Measurements from ENCODE around the gene MPV17.
"Not testable (repeated sequence)": the region's sequence is repeated elsewhere in the genome, so short reads cannot be mapped to it uniquely, and the experiment has no call there.

Gene MPV17

GRCh38 chr2:27356056-27356381 lies 33.1 kb upstream of the MPV17 start:
- no CpG with 5 or more reads among the region's 12 CpGs for WGBS, 2 donors (ENCODE audit: extremely low coverage in 2 of 2, insufficient read length in 2 of 2, insufficient replicate concordance in 1 of 2)
- no peak overlapping the region for H2BK120ac ChIP-seq (ENCODE audit: low read depth, low read length)
- H2BK5ac ChIP-seq (ENCODE audit: low read length), result peak overlapping the region; percentile 9
- peaks cover 0 to 3% of the 10 kb centered on the region in 2 donors for H3K4me1 ChIP-seq (ENCODE audit: control insufficient read depth in 2 of 2, insufficient read depth in 1 of 2, low read depth in 1 of 2, low read length in 2 of 2)
- H2BK12ac ChIP-seq (ENCODE audit: low read length), result no peak overlapping the region
- H3K36me3 ChIP-seq (replicated peaks in 1 of 2; ENCODE audit: control insufficient read depth in 2 of 2, insufficient read depth in 2 of 2, low read length in 2 of 2), result peaks cover 0 to 19% of the 10 kb centered on the region in 2 donors
- H2BK15ac ChIP-seq (ENCODE audit: low read length), result no peak overlapping the region
- peak overlapping the region; percentile 38 for H3K18ac ChIP-seq (ENCODE audit: low read length)
- peak overlapping the region; percentile 95 for H3K4ac ChIP-seq (ENCODE audit: low read length)
- H4K8ac ChIP-seq (ENCODE audit: low read depth, low read length), result no peak overlapping the region
- H4K91ac ChIP-seq (ENCODE audit: low read depth, low read length, poor library complexity), result no peak overlapping the region
- H3K9me3 ChIP-seq (replicated peaks in 1 of 2; ENCODE audit: control insufficient read depth in 2 of 2, insufficient read depth in 1 of 2, low read depth in 1 of 2, low read length in 2 of 2), result peaks cover 0 to 7% of the 10 kb centered on the region in 2 donors
- H3K27ac ChIP-seq (replicated peaks; ENCODE audit: low read length), result peak overlapping the region; percentile 93
- H3K4me2 ChIP-seq (ENCODE audit: insufficient read depth, low read length, poor library complexity, severe bottlenecking), result peak overlapping the region; percentile 91
- H3K9ac ChIP-seq (ENCODE audit: low read depth, low read length, poor library complexity), result peak overlapping the region; percentile 92
- peak overlapping the region; percentile 29 for H3K23ac ChIP-seq (ENCODE audit: low read depth, low read length, poor library complexity)
- no peak for DNase-seq (ENCODE audit: low spot score)
- H3K4me3 ChIP-seq (ENCODE audit: low read length in 2 of 2), result peak overlapping the region; percentile 95 to 97
- H3K79me1 ChIP-seq (ENCODE audit: low read depth, low read length), result peaks cover 7% of the 10 kb centered on the region
- H2AK5ac ChIP-seq (ENCODE audit: low read depth, low read length), result peak overlapping the region; percentile 4
- H3K14ac ChIP-seq (ENCODE audit: low read length), result peak overlapping the region; percentile 89
- peak overlapping the region; percentile 96 for H2AFZ ChIP-seq (ENCODE audit: low read length)
- no peaks in the 10 kb centered on the region for H3K27me3 ChIP-seq (ENCODE audit: control insufficient read depth in 3 of 3, insufficient read depth in 3 of 3, low read depth in 1 of 3, low read length in 3 of 3)

- no peak overlapping the region for H4K8ac ChIP-seq (ENCODE audit: low read depth, low read length)
- peaks cover 0 to 3% of the 10 kb centered on the region in 2 donors for H3K4me1 ChIP-seq (ENCODE audit: control insufficient read depth in 2 of 2, insufficient read depth in 1 of 2, low read depth in 1 of 2, low read length in 2 of 2)
- no peak overlapping the region for H3K27ac ChIP-seq (replicated peaks; ENCODE audit: low read length)
Measured at GRCh38 chr2:27354597-27354927, 31.7 kb upstream of the MPV17 start.

GRCh38 chr2:27353762-27354596 lies 31.1 kb upstream of the MPV17 start:
- H3K27ac ChIP-seq (replicated peaks; ENCODE audit: low read length), result no peak overlapping the region
- H2AFZ ChIP-seq (ENCODE audit: low read length), result no peak overlapping the region

More at GRCh38 chr2:27354597-27354927, 31.7 kb upstream of the MPV17 start:
- Histone ChIP-seq H3K18ac (ENCODE audit: low read length) (no peak overlapping the region), H2BK120ac (ENCODE audit: low read depth, low read length) (no peak overlapping the region), H3K23ac (ENCODE audit: low read depth, low read length, poor library complexity) (no peak overlapping the region), H4K91ac (ENCODE audit: low read depth, low read length, poor library complexity) (no peak overlapping the region), H2BK12ac (ENCODE audit: low read length) (no peak overlapping the region), H3K9me3 (replicated peaks in 1 of 2; ENCODE audit: control insufficient read depth in 2 of 2, insufficient read depth in 1 of 2, low read depth in 1 of 2, low read length in 2 of 2) (peaks cover 0 to 7% of the 10 kb centered on the region in 2 donors), H3K4me2 (ENCODE audit: insufficient read depth, low read length, poor library complexity, severe bottlenecking) (no peak overlapping the region), H3K27me3 (ENCODE audit: control insufficient read depth in 3 of 3, insufficient read depth in 3 of 3, low read depth in 1 of 3, low read length in 3 of 3) (no peaks in the 10 kb centered on the region), H2BK5ac (ENCODE audit: low read length) (no peak overlapping the region), H3K9ac (ENCODE audit: low read depth, low read length, poor library complexity) (no peak overlapping the region), H2BK15ac (ENCODE audit: low read length) (no peak overlapping the region), H3K4ac (ENCODE audit: low read length) (no peak overlapping the region), H3K79me1 (ENCODE audit: low read depth, low read length) (peaks cover 7% of the 10 kb centered on the region), H2AFZ (ENCODE audit: low read length) (no peak overlapping the region), H3K36me3 (replicated peaks in 1 of 2; ENCODE audit: control insufficient read depth in 2 of 2, insufficient read depth in 2 of 2, low read length in 2 of 2) (peaks cover 2 to 23% of the 10 kb centered on the region in 2 donors), H3K14ac (ENCODE audit: low read length) (no peak overlapping the region), H2AK5ac (ENCODE audit: low read depth, low read length) (no peak overlapping the region), H3K4me3 (ENCODE audit: low read length in 2 of 2) (no peak overlapping the region)
- no peak for DNase-seq (ENCODE audit: low spot score)
- WGBS, 2 donors (ENCODE audit: extremely low coverage in 2 of 2, insufficient read length in 2 of 2, insufficient replicate concordance in 1 of 2), result no CpG with 5 or more reads among the region's 7 CpGs

GRCh38 chr2:27353386-27353761 lies 30.5 kb upstream of the MPV17 start:
- WGBS, 2 donors (ENCODE audit: extremely low coverage in 2 of 2, insufficient read length in 2 of 2, insufficient replicate concordance in 1 of 2), result no CpG with 5 or more reads among the region's 5 CpGs
- H3K27me3 ChIP-seq (ENCODE audit: control insufficient read depth in 3 of 3, insufficient read depth in 3 of 3, low read depth in 1 of 3, low read length in 3 of 3); H3K4ac ChIP-seq (ENCODE audit: low read length); H2BK12ac ChIP-seq (ENCODE audit: low read length); H3K9me3 ChIP-seq (replicated peaks in 1 of 2; ENCODE audit: control insufficient read depth in 2 of 2, insufficient read depth in 1 of 2, low read depth in 1 of 2, low read length in 2 of 2); DNase-seq (ENCODE audit: low spot score); H3K9ac ChIP-seq (ENCODE audit: low read depth, low read length, poor library complexity); H2BK5ac ChIP-seq (ENCODE audit: low read length); H3K4me3 ChIP-seq (ENCODE audit: low read length in 2 of 2); H2BK15ac ChIP-seq (ENCODE audit: low read length); H3K18ac ChIP-seq (ENCODE audit: low read length); H2BK120ac ChIP-seq (ENCODE audit: low read depth, low read length); H4K91ac ChIP-seq (ENCODE audit: low read depth, low read length, poor library complexity); H3K79me1 ChIP-seq (ENCODE audit: low read depth, low read length); H3K4me2 ChIP-seq (ENCODE audit: insufficient read depth, low read length, poor library complexity, severe bottlenecking); H3K4me1 ChIP-seq (ENCODE audit: control insufficient read depth in 2 of 2, insufficient read depth in 1 of 2, low read depth in 1 of 2, low read length in 2 of 2); H3K23ac ChIP-seq (ENCODE audit: low read depth, low read length, poor library complexity); H2AK5ac ChIP-seq (ENCODE audit: low read depth, low read length); H2AFZ ChIP-seq (ENCODE audit: low read length); H4K8ac ChIP-seq (ENCODE audit: low read depth, low read length); H3K27ac ChIP-seq (replicated peaks; ENCODE audit: low read length); H3K14ac ChIP-seq (ENCODE audit: low read length): not testable (repeated sequence)
- H3K36me3 ChIP-seq (replicated peaks in 1 of 2; ENCODE audit: control insufficient read depth in 2 of 2, insufficient read depth in 2 of 2, low read length in 2 of 2), result peaks cover 2 to 25% of the 10 kb centered on the region in 2 donors

More at GRCh38 chr2:27353762-27354596, 31.1 kb upstream of the MPV17 start:
- H3K18ac ChIP-seq (ENCODE audit: low read length), result no peak overlapping the region
- H3K79me1 ChIP-seq (ENCODE audit: low read depth, low read length), result peaks cover 7% of the 10 kb centered on the region
- no peak overlapping the region for H3K23ac ChIP-seq (ENCODE audit: low read depth, low read length, poor library complexity)
- no CpG with 5 or more reads among the region's 7 CpGs for WGBS, 2 donors (ENCODE audit: extremely low coverage in 2 of 2, insufficient read length in 2 of 2, insufficient replicate concordance in 1 of 2)
- H3K14ac ChIP-seq (ENCODE audit: low read length), result no peak overlapping the region
- H3K9me3 ChIP-seq (replicated peaks in 1 of 2; ENCODE audit: control insufficient read depth in 2 of 2, insufficient read depth in 1 of 2, low read depth in 1 of 2, low read length in 2 of 2), result peaks cover 0 to 7% of the 10 kb centered on the region in 2 donors
- H2BK120ac ChIP-seq (ENCODE audit: low read depth, low read length), result no peak overlapping the region
- H3K36me3 ChIP-seq (replicated peaks in 1 of 2; ENCODE audit: control insufficient read depth in 2 of 2, insufficient read depth in 2 of 2, low read length in 2 of 2), result peaks cover 2 to 26% of the 10 kb centered on the region in 2 donors
- no peak overlapping the region for H2BK12ac ChIP-seq (ENCODE audit: low read length)
- H2BK5ac ChIP-seq (ENCODE audit: low read length), result no peak overlapping the region
- H3K27me3 ChIP-seq (ENCODE audit: control insufficient read depth in 3 of 3, insufficient read depth in 3 of 3, low read depth in 1 of 3, low read length in 3 of 3), result no peaks in the 10 kb centered on the region
- no peak overlapping the region for H2BK15ac ChIP-seq (ENCODE audit: low read length)
- no peak overlapping the region for H3K4me3 ChIP-seq (ENCODE audit: low read length in 2 of 2)
- no peak overlapping the region for H3K4me2 ChIP-seq (ENCODE audit: insufficient read depth, low read length, poor library complexity, severe bottlenecking)
- H3K9ac ChIP-seq (ENCODE audit: low read depth, low read length, poor library complexity), result no peak overlapping the region
- no peak overlapping the region for H4K8ac ChIP-seq (ENCODE audit: low read depth, low read length)
- H3K4me1 ChIP-seq (ENCODE audit: control insufficient read depth in 2 of 2, insufficient read depth in 1 of 2, low read depth in 1 of 2, low read length in 2 of 2), result peaks cover 0 to 3% of the 10 kb centered on the region in 2 donors
- no peak for DNase-seq (ENCODE audit: low spot score)
- no peak overlapping the region for H4K91ac ChIP-seq (ENCODE audit: low read depth, low read length, poor library complexity)
- H2AK5ac ChIP-seq (ENCODE audit: low read depth, low read length), result no peak overlapping the region
- no peak overlapping the region for H3K4ac ChIP-seq (ENCODE audit: low read length)

Data from neuronal stem cell (in vitro differentiated cells).